Skeletal muscle tissue (tissue), 4 donors: ENCODE measurements around the gene CBFA2T3. TPM values are rescaled to one million over a fixed set of nuclear protein-coding genes. Genes with fewer than 3 reads are reported as not detected.

Experiments used
- H3K27ac ChIP-seq: one replicate; pipeline ENCODE4 v1.7.0; 2013; ENCODE audit warnings: mild to moderate bottlenecking, low read depth, low read length, inconsistent platforms
- H3K27me3 ChIP-seq, 3 donors: one replicate each; pipeline ENCODE4 v1.7.0; 2013; ENCODE audit warnings: low read length in 3 of 3; ENCODE audit not compliant: control insufficient read depth in 3 of 3, insufficient read depth in 3 of 3
- H3K36me3 ChIP-seq, 3 donors: one replicate each; pipeline ENCODE4 v1.7.0; 2013; ENCODE audit warnings: low read length in 3 of 3; ENCODE audit not compliant: control insufficient read depth in 3 of 3, insufficient read depth in 3 of 3
- H3K4me1 ChIP-seq, 3 donors: one replicate each; pipeline ENCODE4 v1.7.0; 2013; ENCODE audit warnings: low read length in 3 of 3, mild to moderate bottlenecking in 3 of 3; ENCODE audit not compliant: control insufficient read depth in 3 of 3, insufficient read depth in 3 of 3
- H3K4me3 ChIP-seq, 3 donors: one replicate each; pipeline ENCODE4 v1.7.0; 2013; ENCODE audit warnings: low read length in 3 of 3
- H3K9ac ChIP-seq, 3 donors: one replicate each; pipeline ENCODE4 v1.7.0; 2013; ENCODE audit warnings: low read length in 3 of 3, mild to moderate bottlenecking in 3 of 3, moderate library complexity in 2 of 3, low read depth in 1 of 3
- H3K9me3 ChIP-seq, 3 donors: one replicate each; pipeline ENCODE4 v1.7.0; 2013; ENCODE audit warnings: low read length in 3 of 3; ENCODE audit not compliant: control insufficient read depth in 3 of 3
- total RNA-seq: library from RNA; depleted of rRNA; stranded (reverse); fragments of >200 nt; gene quantifications from one replicate; pipeline ENCODE4 v1.2.3, GENCODE V29; 2014
- donor health status: Osteomylitis.

CBFA2T3 gene
- total RNA-seq, 1 donor from 2014 or later, result 2.1 TPM

DNA sequence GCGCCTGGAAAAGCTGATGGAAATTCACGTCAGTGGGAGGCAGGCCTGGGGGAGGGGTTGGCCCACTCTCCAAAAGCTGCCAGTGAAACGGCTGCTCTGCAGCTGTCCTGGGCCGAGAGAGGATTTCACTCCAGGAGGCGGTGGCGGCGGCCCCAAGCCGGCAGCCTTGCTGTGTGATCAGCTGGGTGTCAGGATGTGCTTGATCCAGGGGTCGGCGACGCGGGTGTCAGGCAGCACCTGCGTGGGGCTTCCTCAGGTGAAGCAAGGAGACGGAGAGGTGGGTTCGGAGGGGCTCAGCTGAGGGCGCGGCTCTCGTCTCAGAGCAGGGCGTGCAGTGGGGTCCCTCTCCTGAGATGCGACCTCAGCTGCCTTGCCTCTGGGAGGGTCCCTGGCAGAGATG is 7.0 kb downstream of the CBFA2T3 start:
- Histone ChIP-seq H3K4me3 (no peak overlapping the region), H3K27me3 (peaks cover 40 to 72% (median 68%) of the 10 kb centered on the region in 3 donors), H3K27ac (no peak overlapping the region), H3K4me1 (peaks cover 0 to 4% (median 3%) of the 10 kb centered on the region in 3 donors), H3K36me3 (no peaks in the 10 kb centered on the region), H3K9ac (no peak overlapping the region), H3K9me3 (no peaks in the 10 kb centered on the region)

DNA sequence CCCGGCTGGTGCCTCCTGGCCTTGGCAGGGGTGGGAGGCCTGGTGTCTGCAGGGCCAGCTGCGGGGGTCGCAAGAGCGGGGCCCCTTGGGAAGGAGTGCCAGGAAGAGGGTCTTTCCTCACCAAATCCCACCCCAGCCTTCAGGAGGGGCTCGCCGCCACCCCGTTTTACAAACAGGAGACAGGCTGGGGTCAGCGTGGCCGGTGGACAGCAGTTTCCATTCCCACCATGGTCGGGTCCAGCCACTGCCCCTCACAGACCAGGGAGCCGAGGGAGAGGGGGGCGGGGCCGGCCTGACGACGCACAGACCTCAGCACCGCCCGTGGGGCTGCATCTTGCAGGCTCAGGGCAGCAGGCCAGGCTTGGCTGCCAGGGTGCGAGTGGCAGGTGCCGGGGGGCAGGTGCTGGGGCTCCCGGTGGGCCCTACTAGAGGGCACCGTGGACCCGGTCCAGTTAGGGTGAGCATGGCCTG is 7.6 kb downstream of the CBFA2T3 start:
- no peak overlapping the region for H3K9ac ChIP-seq
- no peak overlapping the region for H3K27ac ChIP-seq
- H3K36me3 ChIP-seq, result no peaks in the 10 kb centered on the region
- H3K27me3 ChIP-seq, result peaks cover 40 to 67% (median 63%) of the 10 kb centered on the region in 3 donors
- no peaks in the 10 kb centered on the region for H3K9me3 ChIP-seq
- peaks cover 0 to 4% (median 3%) of the 10 kb centered on the region in 3 donors for H3K4me1 ChIP-seq
- no peak overlapping the region for H3K4me3 ChIP-seq

DNA sequence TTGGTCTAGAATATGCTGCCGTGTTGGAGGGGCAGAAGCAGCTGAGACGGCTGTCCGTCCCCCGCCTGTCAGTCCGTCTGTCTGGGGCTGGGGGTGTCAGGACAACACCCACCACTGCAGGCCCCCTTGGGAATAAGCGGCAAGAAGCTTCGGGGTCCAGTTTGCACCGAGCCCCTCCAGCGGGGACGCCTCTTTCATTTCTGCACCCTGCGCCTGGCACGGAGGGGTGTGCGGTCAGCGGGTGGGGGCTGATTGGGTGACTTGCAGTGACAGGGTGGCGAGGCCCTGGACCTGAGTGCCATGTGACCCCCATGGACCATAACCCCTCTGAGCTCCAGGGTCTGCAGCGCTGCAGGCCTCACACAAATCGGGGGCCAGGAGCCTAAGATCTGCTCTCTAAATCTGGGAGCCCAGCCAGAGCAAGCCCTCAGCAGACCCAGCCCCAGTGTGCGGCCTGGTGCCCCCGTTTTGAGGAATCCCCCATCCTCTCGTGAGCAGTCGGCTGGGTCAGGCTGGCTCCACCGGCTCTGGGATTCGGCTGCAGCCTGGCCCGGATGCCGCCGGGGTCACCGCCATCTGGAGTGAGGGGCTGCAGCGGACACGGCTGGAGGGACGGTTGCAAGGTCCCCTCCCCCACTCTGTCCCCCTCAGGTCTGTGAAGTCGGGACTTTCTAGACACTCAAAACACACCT is 8.3 kb downstream of the CBFA2T3 start:
- Histone ChIP-seq H3K27ac (no peak overlapping the region), H3K27me3 (peaks cover 36 to 65% (median 58%) of the 10 kb centered on the region in 3 donors), H3K4me1 (peaks cover 0 to 4% (median 3%) of the 10 kb centered on the region in 3 donors), H3K9ac (no peak overlapping the region), H3K9me3 (no peaks in the 10 kb centered on the region), H3K36me3 (no peaks in the 10 kb centered on the region), H3K4me3 (no peak overlapping the region)

DNA sequence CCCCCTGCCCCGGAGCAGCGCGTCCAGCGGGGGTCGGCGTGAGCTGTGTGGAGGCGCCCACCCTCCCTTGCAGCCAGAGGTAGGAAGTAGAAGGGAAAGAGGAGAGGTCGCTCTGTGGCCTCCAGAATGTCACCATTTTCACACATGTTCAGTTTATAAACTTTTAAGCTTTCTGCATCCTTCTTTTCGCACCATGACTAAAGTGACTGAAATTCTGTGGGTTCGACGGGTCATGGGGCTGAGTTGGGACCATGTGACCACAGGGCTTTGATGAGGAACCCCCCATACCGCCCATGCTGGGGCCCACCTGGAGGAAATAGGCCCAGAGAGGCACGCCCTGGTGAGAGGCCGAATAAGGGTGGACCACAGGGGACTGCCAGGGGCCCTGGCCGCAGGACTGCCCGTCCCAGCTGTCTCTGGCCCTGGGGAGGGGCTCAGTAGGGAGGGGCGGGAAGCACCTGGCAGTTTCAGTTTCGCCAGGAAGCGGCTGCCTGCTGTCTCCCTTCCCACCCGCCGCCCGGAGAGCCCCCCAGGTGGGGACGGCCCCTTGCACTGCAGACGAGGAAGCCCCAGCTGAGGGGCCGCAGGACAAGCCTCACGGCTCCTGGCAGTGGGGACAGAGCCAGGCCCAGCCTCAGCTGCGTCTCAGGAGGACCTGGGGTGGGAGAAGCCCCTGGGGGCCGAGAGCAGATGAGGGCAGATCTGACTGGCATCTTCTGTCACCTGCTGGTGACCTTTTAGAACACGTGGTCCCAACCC is 9.0 kb downstream of the CBFA2T3 start:
- Histone ChIP-seq H3K36me3 (no peaks in the 10 kb centered on the region), H3K9me3 (no peaks in the 10 kb centered on the region), H3K4me3 (no peak overlapping the region), H3K27ac (no peak overlapping the region), H3K27me3 (peaks cover 32 to 62% (median 53%) of the 10 kb centered on the region in 3 donors), H3K4me1 (peaks cover 0 to 4% (median 3%) of the 10 kb centered on the region in 3 donors), H3K9ac (no peak overlapping the region)

DNA sequence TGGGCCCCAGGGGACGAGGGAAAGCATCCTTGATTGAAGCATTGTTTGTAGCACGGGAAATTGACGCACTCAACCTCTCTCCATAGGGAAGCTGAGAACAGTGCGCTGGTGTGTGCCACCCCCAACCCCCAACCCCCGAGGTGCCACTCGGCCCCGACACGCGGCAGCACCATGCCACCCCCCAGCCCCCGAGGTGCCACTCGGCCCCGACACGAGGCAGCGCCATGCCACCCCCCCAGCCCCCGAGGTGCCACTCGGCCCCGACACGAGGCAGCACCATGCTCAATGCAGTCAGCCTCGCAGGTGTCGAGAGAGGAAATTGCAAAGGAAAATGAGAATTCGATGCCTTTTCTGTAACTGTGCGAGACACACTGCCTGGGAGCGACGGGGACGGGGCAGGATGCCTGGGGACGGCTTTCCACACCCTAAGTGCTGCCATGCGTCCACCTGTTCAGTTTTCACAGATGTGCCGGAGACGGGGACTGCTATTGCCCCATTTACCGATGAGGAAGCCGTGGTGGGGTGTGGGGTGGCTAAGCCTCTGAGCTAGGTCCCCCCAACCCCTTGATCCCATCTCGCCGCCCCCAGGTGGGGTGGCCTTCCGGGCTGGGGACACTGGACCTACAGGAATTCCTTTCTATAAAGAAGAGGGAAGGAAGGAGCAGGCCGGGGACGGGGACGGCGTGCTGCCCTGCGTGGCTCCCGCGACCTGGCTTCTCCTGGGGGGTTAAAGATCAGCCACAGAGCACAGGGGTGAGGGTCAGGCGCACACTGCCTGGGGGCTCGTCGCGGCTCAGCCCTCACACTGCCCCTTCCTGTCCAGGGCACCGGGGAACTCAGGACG is 9.8 kb downstream of the CBFA2T3 start:
- Histone ChIP-seq H3K9ac (no peak overlapping the region), H3K36me3 (no peaks in the 10 kb centered on the region), H3K4me3 (no peak overlapping the region), H3K9me3 (no peaks in the 10 kb centered on the region), H3K27ac (no peak overlapping the region), H3K4me1 (peaks cover 0 to 4% (median 3%) of the 10 kb centered on the region in 3 donors), H3K27me3 (peaks cover 31 to 55% (median 52%) of the 10 kb centered on the region in 3 donors)

DNA sequence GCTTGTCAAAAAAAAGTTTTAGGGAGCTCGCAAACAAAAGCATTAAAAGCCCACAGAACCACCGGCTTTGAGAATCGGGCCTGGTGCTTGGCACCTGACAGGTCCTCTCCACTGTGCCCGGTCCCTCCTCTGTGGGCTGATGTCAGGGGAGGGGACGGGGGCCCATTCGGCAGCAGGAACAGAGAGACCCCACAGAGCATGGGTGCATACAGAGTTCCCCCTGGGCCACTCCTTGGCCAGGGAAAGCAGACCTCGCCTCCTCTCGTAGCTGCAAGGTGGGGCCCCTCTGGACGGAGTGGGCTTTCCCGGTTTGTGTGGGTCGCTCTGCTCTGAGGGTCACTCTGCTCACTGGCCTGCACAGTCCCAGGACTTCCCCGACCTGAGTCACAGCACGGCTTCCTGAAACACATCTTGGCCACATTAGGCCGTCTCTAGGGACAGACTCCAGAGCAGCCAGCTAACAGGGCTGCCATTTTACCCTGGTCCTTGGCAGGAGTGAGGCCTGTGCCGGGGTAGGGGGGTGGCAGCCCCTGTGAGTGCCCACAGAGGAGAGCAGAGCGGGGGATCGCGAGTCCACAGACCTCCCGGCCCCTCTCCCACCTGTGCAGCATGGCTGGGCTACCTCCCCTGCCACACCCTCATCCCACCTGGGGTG is 11.1 kb downstream of the CBFA2T3 start:
- no peak overlapping the region for H3K9ac ChIP-seq
- peaks cover 29 to 48% (median 46%) of the 10 kb centered on the region in 3 donors for H3K27me3 ChIP-seq
- H3K4me1 ChIP-seq, result peaks cover 0 to 4% (median 3%) of the 10 kb centered on the region in 3 donors

DNA sequence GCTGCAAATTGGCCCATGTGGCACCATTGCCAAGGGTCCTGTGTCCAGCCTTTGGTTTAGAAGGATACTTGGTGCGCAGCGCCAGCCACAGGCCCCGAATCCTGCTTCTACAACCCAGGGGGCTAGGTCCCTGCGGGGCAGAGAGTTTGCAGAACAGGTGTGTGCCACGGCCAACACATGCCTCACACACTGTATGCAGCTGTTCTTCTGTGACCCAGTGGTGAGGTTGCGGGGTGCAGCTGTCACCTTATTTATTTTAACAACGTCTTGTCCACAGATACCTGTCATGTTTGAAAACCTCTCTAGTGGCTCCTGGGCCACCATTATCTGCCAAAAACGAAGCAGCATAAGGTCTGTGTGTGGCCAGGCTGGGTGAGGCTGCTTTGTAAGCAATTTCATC is 11.6 kb downstream of the CBFA2T3 start:
- H3K27ac ChIP-seq, result no peak overlapping the region
- no peaks in the 10 kb centered on the region for H3K36me3 ChIP-seq
- no peak overlapping the region for H3K9ac ChIP-seq
- peaks cover 0 to 4% (median 3%) of the 10 kb centered on the region in 3 donors for H3K4me1 ChIP-seq
- H3K27me3 ChIP-seq, result peaks cover 29 to 49% (median 43%) of the 10 kb centered on the region in 3 donors
- no peaks in the 10 kb centered on the region for H3K9me3 ChIP-seq
- H3K4me3 ChIP-seq, result no peak overlapping the region

More for the DNA sequence above, 11.1 kb downstream of the CBFA2T3 start:
- H3K9me3 ChIP-seq, result no peaks in the 10 kb centered on the region
- no peaks in the 10 kb centered on the region for H3K36me3 ChIP-seq
- H3K27ac ChIP-seq, result no peak overlapping the region
- no peak overlapping the region for H3K4me3 ChIP-seq

DNA sequence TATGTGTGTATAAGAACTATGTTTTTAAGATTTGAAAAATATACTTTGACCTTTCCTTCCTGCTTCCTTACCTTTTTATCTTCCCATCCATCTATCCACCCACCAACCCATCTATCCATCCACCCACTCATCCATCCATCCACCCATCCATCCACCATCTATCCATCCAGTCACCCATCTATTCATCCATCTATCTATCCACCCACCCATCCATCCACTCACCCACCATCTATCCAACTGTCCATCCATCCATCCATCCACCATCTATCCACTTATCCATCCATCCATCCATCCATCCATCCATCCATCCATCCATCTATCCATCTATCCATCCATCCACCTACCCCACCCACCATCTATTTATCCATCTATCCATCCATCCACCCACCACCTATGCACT is 12.4 kb downstream of the CBFA2T3 start:
- H3K36me3 ChIP-seq, result no peaks in the 10 kb centered on the region

DNA sequence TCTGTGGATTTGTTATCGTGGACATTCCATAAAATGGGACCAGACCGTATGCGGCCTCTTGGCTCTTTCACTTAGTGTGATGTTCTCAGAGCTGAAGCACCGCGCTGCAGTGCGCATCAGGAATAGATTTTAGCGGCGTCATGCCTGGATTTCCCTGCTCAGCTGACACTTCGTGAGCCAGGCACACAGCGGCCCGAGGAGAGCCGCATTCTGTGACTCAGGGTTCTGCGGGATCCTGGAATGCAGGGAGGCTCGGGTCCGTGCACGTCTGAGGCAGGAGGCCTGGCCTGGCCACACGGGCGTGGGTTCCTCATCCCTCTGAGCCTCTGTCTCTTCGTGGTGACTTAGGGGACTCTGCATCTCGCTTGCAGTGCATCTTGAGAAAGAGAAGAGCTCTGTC is 13.4 kb downstream of the CBFA2T3 start:
- no peaks in the 10 kb centered on the region for H3K36me3 ChIP-seq
- H3K27ac ChIP-seq, result no peak overlapping the region
- H3K27me3 ChIP-seq, result peaks cover 23 to 39% (median 34%) of the 10 kb centered on the region in 3 donors
- H3K9ac ChIP-seq, result no peak overlapping the region
- H3K9me3 ChIP-seq, result no peaks in the 10 kb centered on the region
- peaks cover 0 to 4% (median under 1%) of the 10 kb centered on the region in 3 donors for H3K4me1 ChIP-seq
- H3K4me3 ChIP-seq, result no peak overlapping the region

More for the DNA sequence above, 12.4 kb downstream of the CBFA2T3 start:
- H3K9ac ChIP-seq, result no peak overlapping the region
- H3K27ac ChIP-seq, result no peak overlapping the region
- H3K27me3 ChIP-seq, result peaks cover 27 to 45% (median 37%) of the 10 kb centered on the region in 3 donors
- H3K4me3 ChIP-seq, result no peak overlapping the region
- H3K9me3 ChIP-seq, result no peaks in the 10 kb centered on the region
- H3K4me1 ChIP-seq, result peaks cover 0 to 4% (median 3%) of the 10 kb centered on the region in 3 donors
